Muscle of leg (tissue), 11 donors: Measurements from ENCODE around the gene MT1B. TPM values are rescaled to one million over a fixed set of nuclear protein-coding genes. Genes with fewer than 3 reads are reported as not detected.
A peak's percentile ranks its signal among the peaks of the same experiment; 100 is the strongest.

ENCODE experiments used
- DNase-seq: peaks from one replicate; pipeline ENCODE4 v3.0.0; 2013
- H3K27ac ChIP-seq: one replicate; pipeline ENCODE4 v1.5.1; 2013; ENCODE audit warnings: mild to moderate bottlenecking, low read length, control low read depth
- H3K27me3 ChIP-seq: one replicate; pipeline ENCODE4 v1.6.1; 2013; ENCODE audit warnings: low read length; ENCODE audit not compliant: control insufficient read depth, insufficient read depth
- H3K36me3 ChIP-seq: one replicate; pipeline ENCODE4 v1.6.1; 2013; ENCODE audit warnings: low read length; ENCODE audit not compliant: control insufficient read depth, insufficient read depth
- H3K4me1 ChIP-seq: one replicate; pipeline ENCODE4 v1.6.1; 2013; ENCODE audit warnings: low read length; ENCODE audit not compliant: control insufficient read depth, insufficient read depth
- H3K4me3 ChIP-seq: one replicate; pipeline ENCODE4 v1.5.1; 2013; ENCODE audit warnings: low read length, control low read depth
- H3K9me3 ChIP-seq: replicated peaks from 2 replicates; pipeline ENCODE4 v1.6.1; 2013; ENCODE audit warnings: low read depth, low read length; ENCODE audit not compliant: control insufficient read depth
- WGBS: methylation state at CpG from one replicate; pipeline ENCODE4 v1.1.5; 2013; ENCODE audit warnings: missing lambda C conversion rate; ENCODE audit not compliant: insufficient coverage; 5-methylcytosine and 5-hydroxymethylcytosine counted together
- polyA plus RNA-seq, 8 donors: library from polyadenylated mRNA; unstranded; fragments of 120-200 nt; gene quantifications; one replicate each; pipeline versions ENCODE4 v1.2.1 to v1.2.3, GENCODE V29; 2013; ENCODE audit warnings: inconsistent platforms in 1 of 8, low replicate concordance in 1 of 8; ENCODE audit not compliant: insufficient read length in 8 of 8, insufficient read depth in 1 of 8
- total RNA-seq: library from RNA; stranded (reverse); fragments of 120-200 nt; gene quantifications from one replicate; pipeline ENCODE4 v1.2.4, GENCODE V29; 2013

Gene MT1B
- total and polyA plus RNA-seq, 9 donors, result 0.64 TPM; not detected in 8

DNA sequence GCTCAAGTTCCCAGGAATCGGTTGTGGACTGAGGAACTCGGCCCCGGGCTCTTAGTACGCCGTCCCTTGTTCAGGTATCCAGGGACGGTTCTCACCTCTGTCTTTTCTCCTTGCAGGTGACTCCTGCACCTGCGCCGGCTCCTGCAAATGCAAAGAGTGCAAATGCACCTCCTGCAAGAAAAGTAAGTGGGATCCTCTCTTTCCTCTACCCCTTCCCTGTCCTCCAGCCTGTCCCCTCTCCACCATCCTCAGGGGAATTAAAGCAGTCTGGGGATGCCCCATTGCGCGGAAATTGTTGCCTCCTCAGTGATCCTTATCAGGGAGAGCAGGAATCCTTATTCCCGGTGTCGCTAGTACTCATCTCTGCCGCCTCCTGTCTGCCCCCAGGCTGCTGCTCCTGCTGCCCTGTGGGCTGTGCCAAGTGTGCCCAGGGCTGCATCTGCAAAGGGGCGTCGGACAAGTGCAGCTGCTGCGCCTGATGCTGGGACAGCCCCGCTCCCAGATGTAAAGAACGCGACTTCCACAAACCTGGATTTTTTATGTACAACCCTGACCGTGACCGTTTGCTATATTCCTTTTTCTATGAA is 42.7 kb upstream of the MT1B start:
- DNase-seq, result no peak
- no peaks in the 10 kb centered on the region for H3K9me3 ChIP-seq
- no peaks in the 10 kb centered on the region for H3K36me3 ChIP-seq
- H3K4me3 ChIP-seq, result peak overlapping the region; percentile 63
- WGBS, result 1% methylated on average over 15 of the region's 21 CpGs
- peak overlapping the region; percentile 87 for H3K27ac ChIP-seq
- H3K4me1 ChIP-seq, result peaks cover 55% of the 10 kb centered on the region
- H3K27me3 ChIP-seq, result no peaks in the 10 kb centered on the region

DNA sequence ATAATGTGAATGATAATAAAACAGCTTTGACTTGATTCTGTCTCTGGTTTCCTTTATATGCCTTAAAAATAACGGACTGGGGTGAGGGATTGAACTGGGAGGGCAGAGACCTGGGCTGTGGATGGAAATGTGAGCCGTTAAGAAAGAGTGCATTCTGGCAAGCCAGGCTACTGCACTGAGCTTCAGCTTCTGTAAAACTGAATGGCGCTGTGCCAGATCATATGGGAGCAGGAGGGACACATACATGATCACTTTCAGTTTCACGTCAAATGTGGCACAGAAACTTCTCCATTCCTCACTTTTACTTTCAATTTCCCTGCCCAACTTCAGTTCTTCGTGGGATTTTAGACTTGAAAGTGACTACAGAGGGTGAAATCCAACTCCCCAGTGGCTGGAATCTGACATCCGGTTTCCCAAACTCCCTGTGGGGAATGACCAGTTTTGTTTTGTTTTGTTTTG is 42.2 kb upstream of the MT1B start:
- Histone ChIP-seq H3K27me3 (no peaks in the 10 kb centered on the region), H3K36me3 (no peaks in the 10 kb centered on the region), H3K4me1 (peaks cover 55% of the 10 kb centered on the region), H3K4me3 (peak overlapping the region; percentile 63), H3K9me3 (no peaks in the 10 kb centered on the region), H3K27ac (peak overlapping the region; percentile 87)
- DNase-seq, result peak; percentile 93
- WGBS, result 0% methylated on average over 3 of the region's 6 CpGs

DNA sequence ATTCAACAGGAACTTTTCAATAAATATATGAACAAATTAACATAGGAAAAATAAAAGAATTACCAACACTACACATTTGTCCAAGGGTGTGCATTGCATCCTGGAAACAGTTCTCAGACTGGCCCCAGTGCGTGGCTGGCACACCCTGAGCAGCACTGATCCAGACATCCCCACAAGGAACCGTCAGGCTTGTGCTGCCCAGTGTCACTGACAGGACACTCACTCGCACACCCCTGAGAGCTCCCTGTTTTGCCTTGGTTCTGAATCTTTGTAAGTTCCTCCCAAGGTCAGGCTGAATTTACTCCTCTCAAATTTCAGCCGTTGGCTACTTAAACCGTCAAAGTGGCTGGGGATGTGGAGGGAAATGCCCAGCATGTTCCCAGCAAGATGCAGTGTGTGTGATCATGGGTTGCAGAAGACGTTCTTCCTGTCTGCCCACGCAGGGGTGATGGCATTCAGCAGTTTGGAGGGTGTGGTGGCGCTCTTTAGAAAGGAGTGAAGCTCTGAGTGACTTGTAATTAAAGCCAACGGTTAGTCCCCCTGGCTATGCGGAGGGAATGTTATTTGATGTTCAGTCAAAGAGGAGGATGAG is 41.6 kb upstream of the MT1B start:
- Histone ChIP-seq H3K4me3 (no peak overlapping the region), H3K4me1 (peaks cover 55% of the 10 kb centered on the region)
- 30% methylated on average over 10 of the region's 10 CpGs for WGBS

DNA sequence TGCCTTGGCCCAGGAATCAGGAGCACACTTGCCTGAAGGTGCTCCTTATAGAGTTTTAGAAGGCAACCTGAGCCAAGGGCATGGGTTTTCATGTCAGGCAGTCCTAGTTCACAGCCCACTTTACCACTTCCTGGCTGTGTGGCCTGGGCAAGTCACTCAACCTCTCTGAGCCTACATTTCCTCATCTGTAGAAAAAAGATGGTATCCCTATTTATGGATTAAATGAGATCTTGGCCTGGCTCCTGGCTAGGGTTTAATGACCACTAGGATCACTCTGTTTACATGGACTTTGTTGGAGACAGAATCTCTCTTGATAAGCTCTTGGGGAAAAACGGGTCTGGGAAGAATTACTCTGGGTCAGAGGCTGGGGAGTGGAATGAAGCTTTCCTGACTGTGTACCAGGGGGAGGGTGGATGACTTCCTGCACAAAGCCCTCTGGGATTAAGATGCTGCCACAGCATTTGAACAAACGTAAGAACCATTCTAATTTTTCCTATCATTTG is 41.0 kb upstream of the MT1B start:
- Histone ChIP-seq H3K4me1 (peaks cover 55% of the 10 kb centered on the region), H3K27me3 (no peaks in the 10 kb centered on the region), H3K27ac (peak overlapping the region; percentile 87), H3K9me3 (no peaks in the 10 kb centered on the region), H3K36me3 (no peaks in the 10 kb centered on the region), H3K4me3 (no peak overlapping the region)
- WGBS, result 40% methylated on average over 1 of the region's 2 CpGs
- peak; percentile 67 for DNase-seq

More for the DNA sequence above, 41.6 kb upstream of the MT1B start:
- DNase-seq, result peak; percentile 49
- Histone ChIP-seq H3K27me3 (no peaks in the 10 kb centered on the region), H3K27ac (peak overlapping the region; percentile 87), H3K9me3 (no peaks in the 10 kb centered on the region), H3K36me3 (no peaks in the 10 kb centered on the region)

DNA sequence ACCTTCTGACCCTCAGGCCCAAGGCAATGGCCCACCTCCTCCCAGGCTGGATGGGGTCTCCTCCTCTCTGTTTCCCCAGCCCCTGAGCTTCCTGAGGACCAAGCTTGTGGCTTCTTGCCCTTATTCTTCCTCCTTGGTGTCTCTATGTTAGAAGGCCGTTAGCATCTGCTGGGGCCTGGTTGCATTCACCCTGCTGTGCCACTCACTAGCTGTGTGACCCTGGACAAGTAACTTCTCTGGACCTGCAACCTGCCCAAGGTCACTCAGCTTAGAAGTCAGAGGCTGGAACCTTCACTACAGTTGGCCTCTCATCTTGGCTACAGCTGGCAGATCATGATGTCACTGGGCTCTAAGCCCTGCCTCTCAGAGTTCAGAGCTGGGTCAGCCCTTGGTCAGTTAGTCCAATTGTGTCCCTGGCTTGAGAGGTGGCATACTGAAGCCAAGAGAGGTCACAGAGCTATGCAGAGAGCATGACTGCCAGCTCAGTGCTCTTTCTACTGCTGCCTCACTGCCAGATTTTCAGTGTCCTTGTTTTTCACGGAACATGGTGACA is 40.3 kb upstream of the MT1B start:
- Histone ChIP-seq H3K4me3 (no peak overlapping the region), H3K9me3 (no peaks in the 10 kb centered on the region), H3K36me3 (no peaks in the 10 kb centered on the region), H3K4me1 (peaks cover 53% of the 10 kb centered on the region), H3K27me3 (peaks cover 2% of the 10 kb centered on the region), H3K27ac (peak overlapping the region; percentile 87)
- peak; percentile 61 for DNase-seq
- WGBS, result 42% methylated on average over 1 of the region's 2 CpGs

DNA sequence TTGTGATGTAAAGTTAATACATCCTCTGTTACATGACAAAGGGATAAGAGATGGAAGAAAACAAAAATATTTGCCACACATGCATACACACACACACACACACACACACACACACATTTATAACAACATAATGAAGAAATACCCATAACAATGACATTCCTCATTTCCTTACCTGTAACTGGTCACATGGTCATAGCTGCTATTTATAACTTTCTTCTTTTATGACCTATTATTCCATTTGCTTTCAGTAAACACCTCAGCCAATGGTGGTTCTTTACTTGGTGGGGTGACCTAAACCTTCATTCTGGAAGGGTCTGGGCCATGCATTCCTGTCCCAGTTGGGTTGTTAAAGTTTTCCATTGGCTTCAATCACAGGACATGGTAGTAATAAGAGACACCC is 38.0 kb upstream of the MT1B start:
- Histone ChIP-seq H3K4me1 (peaks cover 51% of the 10 kb centered on the region), H3K4me3 (no peak overlapping the region), H3K27me3 (peaks cover 14% of the 10 kb centered on the region), H3K36me3 (no peaks in the 10 kb centered on the region), H3K27ac (no peak overlapping the region), H3K9me3 (no peaks in the 10 kb centered on the region)
- no peak for DNase-seq

DNA sequence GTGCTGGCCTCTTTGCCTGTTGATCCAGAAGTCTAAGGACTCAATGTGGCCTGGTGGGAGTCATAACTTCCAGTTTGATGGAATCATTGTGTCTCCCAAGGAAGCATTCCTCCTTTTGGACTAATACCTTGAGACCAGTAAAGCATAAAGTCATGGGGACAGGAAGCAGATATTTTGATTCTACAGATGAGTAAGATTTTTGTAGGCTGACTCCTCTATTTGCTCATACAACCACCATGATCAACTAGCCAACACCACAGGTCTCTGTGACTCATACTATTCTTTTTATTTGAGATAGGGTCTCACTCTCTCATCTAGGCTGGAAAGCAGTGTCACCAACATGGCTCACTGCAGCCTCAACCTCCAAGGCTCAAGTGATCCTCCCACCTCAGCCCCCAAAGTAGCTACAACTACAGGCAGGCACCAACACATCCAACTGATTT is 37.1 kb upstream of the MT1B start:
- H3K27me3 ChIP-seq, result peaks cover 14% of the 10 kb centered on the region
- DNase-seq, result no peak
- H3K4me1 ChIP-seq, result peaks cover 42% of the 10 kb centered on the region
- H3K36me3 ChIP-seq, result no peaks in the 10 kb centered on the region
- no peak overlapping the region for H3K4me3 ChIP-seq
- no peaks in the 10 kb centered on the region for H3K9me3 ChIP-seq
- no peak overlapping the region for H3K27ac ChIP-seq

DNA sequence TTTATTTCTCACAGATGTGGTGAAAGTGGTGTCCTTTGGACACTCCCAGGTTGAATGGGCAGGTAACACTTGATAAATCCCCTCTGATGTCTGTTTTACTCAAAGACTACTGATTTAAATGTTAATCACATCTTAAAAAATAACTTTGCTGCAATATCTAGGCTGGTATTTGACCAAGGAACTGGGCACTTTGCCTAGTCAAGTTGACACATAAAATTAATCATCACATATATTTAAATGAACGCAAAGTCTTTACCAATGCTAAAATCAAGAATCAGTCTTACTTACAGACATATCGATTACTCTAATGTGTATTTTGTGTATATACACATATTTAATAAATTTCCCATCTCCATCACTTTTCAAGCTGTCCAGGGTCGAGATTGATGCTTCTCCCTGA is 36.3 kb upstream of the MT1B start:
- no peak overlapping the region for H3K27ac ChIP-seq
- peaks cover 35% of the 10 kb centered on the region for H3K4me1 ChIP-seq
- no peak overlapping the region for H3K4me3 ChIP-seq
- WGBS, result no CpG with 5 or more reads among the region's 3 CpGs
- no peak for DNase-seq
- no peaks in the 10 kb centered on the region for H3K9me3 ChIP-seq
- H3K36me3 ChIP-seq, result no peaks in the 10 kb centered on the region
- H3K27me3 ChIP-seq, result peaks cover 14% of the 10 kb centered on the region

DNA sequence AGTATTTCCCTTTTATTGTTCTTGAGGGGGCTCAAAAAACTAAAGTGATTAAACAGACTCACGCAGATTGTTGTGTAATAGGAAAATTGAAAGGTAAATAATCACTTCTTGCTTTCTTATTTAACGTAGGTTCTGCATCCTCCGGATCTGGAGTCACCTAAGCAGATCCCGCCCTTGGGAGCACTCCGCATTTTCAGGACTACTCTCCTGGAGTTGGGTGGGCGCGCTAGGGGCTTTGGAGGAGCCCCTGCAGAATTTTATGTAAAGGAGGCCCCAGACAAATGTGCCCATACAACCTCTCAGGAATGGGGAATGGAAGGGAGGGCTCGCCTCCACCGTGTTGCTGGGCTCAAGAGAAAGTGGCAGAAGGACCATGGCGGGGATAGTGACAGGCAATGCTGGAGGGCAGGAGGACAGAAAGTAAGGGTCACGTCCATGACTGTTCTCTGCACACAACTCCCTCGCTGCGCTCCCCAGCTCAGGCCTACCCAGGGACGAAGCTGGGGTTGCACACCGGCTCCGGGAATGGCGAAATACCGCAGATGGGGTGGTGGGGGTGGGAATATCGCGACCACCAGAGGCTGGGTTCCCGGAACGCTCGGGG is 35.0 kb upstream of the MT1B start:
- H3K27ac ChIP-seq, result no peak overlapping the region
- peak overlapping the region; percentile 40 for H3K4me3 ChIP-seq
- peaks cover 14% of the 10 kb centered on the region for H3K27me3 ChIP-seq
- no peaks in the 10 kb centered on the region for H3K9me3 ChIP-seq
- peaks cover 22% of the 10 kb centered on the region for H3K4me1 ChIP-seq
- 25% methylated on average over 16 of the region's 23 CpGs for WGBS
- no peak for DNase-seq
- H3K36me3 ChIP-seq, result no peaks in the 10 kb centered on the region
